H1 (cell line): ENCODE results near the gene LPAR2. TPM values are rescaled to one million over a fixed set of nuclear protein-coding genes. Genes with fewer than 3 reads are reported as not detected.

Experiments used
- BCL11A ChIP-seq, 2 experiments: IDR thresholded peaks; one replicate each; pipeline ENCODE4 v1.6.1; 2011; ENCODE audit warnings: low read depth in 2 of 2, low read length in 2 of 2, mild to moderate bottlenecking in 2 of 2
- EP300 ChIP-seq, 2 experiments: IDR thresholded peaks; 1 replicate in 1 of 2; 2 replicates in 1 of 2; pipeline ENCODE4 v1.6.1; 2011 to 2012; ENCODE audit warnings: low read depth in 2 of 2, low read length in 2 of 2, mild to moderate bottlenecking in 2 of 2, borderline replicate concordance in 1 of 2, inconsistent platforms in 1 of 2, moderate library complexity in 1 of 2
- RFX5 ChIP-seq: IDR thresholded peaks from 2 replicates; pipeline ENCODE4 v1.6.1; 2011; ENCODE audit warnings: low read depth, low read length, improper control_type of control experiment, borderline replicate concordance
- SIN3A ChIP-seq, 2 experiments: IDR thresholded peaks in 1 of 2; conservative IDR thresholded peaks in 1 of 2; 2 replicates each; pipeline ENCODE4 v1.6.1; 2011 to 2012; ENCODE audit warnings: low read length in 2 of 2, improper control_type of control experiment in 1 of 2, low read depth in 1 of 2, mild to moderate bottlenecking in 1 of 2
- SUZ12 ChIP-seq: fragments of 200-600 bp; sonication (generic); IDR thresholded peaks from 2 replicates; pipeline ENCODE4 v1.6.1; 2012; ENCODE audit warnings: mild to moderate bottlenecking, inconsistent platforms, low read length, moderate library complexity, mixed read lengths
- polyA plus RNA-seq, 7 experiments: library from polyadenylated mRNA; depleted of rRNA in 3 of 7; stranded (reverse) in 5 of 7; unstranded in 2 of 7; fragments of >200 nt in 5 of 7; fragments of 200-250 nt in 2 of 7; gene quantifications; 1 replicate in 5 of 7; 2 replicates in 1 of 7; 4 replicates in 1 of 7; pipeline versions ENCODE4 v1.2.1 to v1.2.3, GENCODE V29; 2011 to 2013; ENCODE audit warnings: missing spikeins in 2 of 7, mixed read lengths in 2 of 7
- total RNA-seq: library from RNA; stranded (reverse); fragmentation: NEBNext Ultra II Directional; extraction: Animal tissue kit (Norgen Biotek cat#: 25700); gene quantifications from 2 replicates; pipeline ENCODE4 v1.2.1, GENCODE V29; 2021
- TF ChIP-seq, protein P1 (sequence below), 3 experiments: IDR thresholded peaks; 1 replicate in 2 of 3; 2 replicates in 1 of 3; pipeline versions ENCODE4 v1.5.1 to v1.6.1; 2011; ENCODE audit warnings: low read length in 3 of 3, mild to moderate bottlenecking in 3 of 3, inconsistent platforms in 2 of 3, low read depth in 1 of 3, moderate library complexity in 1 of 3; ENCODE audit not compliant: insufficient read depth in 1 of 3; ENCODE audit errors: control extremely low read depth in 1 of 3

LPAR2 gene
- total and polyA plus RNA-seq, 2 of the 8 experiments (the other 6 are each of a cell fraction or from before 2014, with no cell fraction given), result 47.6 to 70.2 TPM

DNA sequence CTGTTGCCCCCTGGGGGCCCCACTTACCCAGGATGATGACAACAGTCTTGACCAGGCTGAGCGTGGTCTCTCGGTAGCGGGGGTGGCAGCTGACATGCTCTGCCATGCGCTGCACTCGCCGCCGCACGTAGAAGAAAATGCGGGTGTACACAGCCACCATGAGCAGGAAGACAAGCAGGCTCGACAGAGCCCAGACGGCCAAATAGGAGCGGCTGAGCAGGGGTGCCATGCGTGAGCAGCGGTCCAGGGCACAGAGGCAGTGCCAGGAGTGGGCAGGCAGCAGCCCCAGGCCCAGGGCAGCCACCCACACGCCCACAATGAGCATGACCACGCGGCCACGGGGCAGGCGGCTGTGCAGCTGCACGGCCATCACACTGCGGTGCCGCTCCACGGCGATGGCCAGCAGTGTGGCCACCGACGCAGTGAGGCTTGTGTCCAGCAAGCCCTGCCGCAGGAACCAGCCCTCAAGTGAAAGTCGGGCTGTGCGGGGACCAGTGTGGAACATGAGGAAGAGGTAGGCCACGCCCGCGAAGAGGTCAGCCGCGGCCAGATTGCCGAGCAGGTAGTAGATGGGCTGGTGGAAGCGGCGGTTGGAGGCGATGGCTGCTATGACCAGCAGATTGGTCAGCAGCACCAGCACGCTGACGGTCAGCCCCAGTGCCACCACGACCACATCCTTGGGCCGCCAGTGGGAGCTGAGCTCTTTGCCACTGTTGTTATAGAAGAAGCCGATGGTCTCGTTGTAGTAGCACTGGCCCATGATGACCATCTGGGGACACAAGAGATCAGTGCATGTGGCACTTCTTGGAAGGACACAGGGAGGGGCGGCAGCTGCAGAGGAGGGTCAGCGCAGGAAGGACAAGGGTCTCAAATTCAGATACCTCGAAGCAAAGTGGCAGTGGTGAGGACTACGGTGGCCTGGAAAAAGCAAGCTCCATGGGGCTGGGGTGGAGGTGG lies 1.2 kb downstream of the LPAR2 start (continued):
- no peak for TF ChIP-seq SIN3A (conservative IDR thresholded peaks at IDR 0.05 in 1 of 2, IDR thresholded peaks at IDR 0.05 in 1 of 2; ENCODE audit: low read depth in 1 of 2, low read length in 2 of 2)
- TF ChIP-seq, protein P1, sequence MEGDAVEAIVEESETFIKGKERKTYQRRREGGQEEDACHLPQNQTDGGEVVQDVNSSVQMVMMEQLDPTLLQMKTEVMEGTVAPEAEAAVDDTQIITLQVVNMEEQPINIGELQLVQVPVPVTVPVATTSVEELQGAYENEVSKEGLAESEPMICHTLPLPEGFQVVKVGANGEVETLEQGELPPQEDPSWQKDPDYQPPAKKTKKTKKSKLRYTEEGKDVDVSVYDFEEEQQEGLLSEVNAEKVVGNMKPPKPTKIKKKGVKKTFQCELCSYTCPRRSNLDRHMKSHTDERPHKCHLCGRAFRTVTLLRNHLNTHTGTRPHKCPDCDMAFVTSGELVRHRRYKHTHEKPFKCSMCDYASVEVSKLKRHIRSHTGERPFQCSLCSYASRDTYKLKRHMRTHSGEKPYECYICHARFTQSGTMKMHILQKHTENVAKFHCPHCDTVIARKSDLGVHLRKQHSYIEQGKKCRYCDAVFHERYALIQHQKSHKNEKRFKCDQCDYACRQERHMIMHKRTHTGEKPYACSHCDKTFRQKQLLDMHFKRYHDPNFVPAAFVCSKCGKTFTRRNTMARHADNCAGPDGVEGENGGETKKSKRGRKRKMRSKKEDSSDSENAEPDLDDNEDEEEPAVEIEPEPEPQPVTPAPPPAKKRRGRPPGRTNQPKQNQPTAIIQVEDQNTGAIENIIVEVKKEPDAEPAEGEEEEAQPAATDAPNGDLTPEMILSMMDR (IDR thresholded peaks at IDR 0.05; ENCODE audit: control extremely low read depth in 1 of 3, insufficient read depth in 1 of 3, low read depth in 1 of 3, low read length in 3 of 3), result no peak
- TF ChIP-seq RFX5, result no peak
- TF ChIP-seq SUZ12, result no peak
- TF ChIP-seq EP300 (IDR thresholded peaks at IDR 0.05; ENCODE audit: borderline replicate concordance in 1 of 2, low read depth in 2 of 2, low read length in 2 of 2), result no peak
- TF ChIP-seq BCL11A (IDR thresholded peaks at IDR 0.05; ENCODE audit: low read depth in 2 of 2, low read length in 2 of 2), result no peak
